HCT116 (cell line): ENCODE results near the gene USP54. TPM values are rescaled to one million over a fixed set of nuclear protein-coding genes. Genes with fewer than 3 reads are reported as not detected.

ENCODE experiments used
- ATAC-seq: fragments of 200-7000 bp; cut with Tn5 transposase; 2 replicates; pipeline ENCODE4 v1.9.1; 2020; ENCODE audit warnings: mild to moderate bottlenecking, moderate library complexity
- BruUV-seq: library from RNA; stranded (reverse); fragments of 400-500 nt; replicated peaks from 2 replicates; lab custom pipeline; 2021; lab: Mats Ljungman, UMichigan
- CTCF ChIA-PET: fragments of 300-600 bp; sonication (Branson Sonifier 250); formaldehyde crosslinking; loops from one replicate; lab custom pipeline; 2021; ENCODE audit warnings: antibody characterized with exemption; lab: Charles Lee
- POLR2A ChIA-PET: fragments of 300-600, 350-600 bp; sonication (Branson Sonifier 250); formaldehyde crosslinking; loops from one replicate; lab custom pipeline; 2021; ENCODE audit warnings: antibody characterized with exemption; lab: Charles Lee
- RAD21 ChIA-PET, 2 experiments: fragments of 300-600 bp; sonication (Branson Sonifier 250); formaldehyde crosslinking; loops; one replicate each; lab custom pipeline; 2023; ENCODE audit warnings: low total read pairs in 2 of 2; ENCODE audit not compliant: uncharacterized antibody in 2 of 2, unreplicated experiment in 2 of 2, low non-redundant PET in 1 of 2; lab: Charles Lee
- DNase-seq: peaks from one replicate; pipeline ENCODE4 v3.0.0-alpha.2; 2010; ENCODE audit warnings: low read depth, low spot score
- H2AFZ ChIP-seq: fragments of 200-600 bp; shearing (Covaris generic), sonication (generic); 2 replicates; pipeline ENCODE4 v1.6.1; 2017; ENCODE audit warnings: low read depth, mixed run types, mixed read lengths, antibody characterized with exemption, low read length; ENCODE audit not compliant: poor library complexity, severe bottlenecking
- H3K27ac ChIP-seq: 2 replicates; pipeline ENCODE4 v1.5.1; 2012; ENCODE audit warnings: low read depth, low read length
- H3K27me3 ChIP-seq: fragments of 200-600 bp; sonication (generic); 2 replicates; pipeline ENCODE4 v1.6.1; 2016; ENCODE audit warnings: mixed run types, low read length, mixed read lengths; ENCODE audit not compliant: insufficient read depth
- H3K36me3 ChIP-seq, 2 experiments: fragments of 200-500 bp in 1 of 2; fragments of 200-600 bp in 1 of 2; sonication (Bioruptor generic) in 1 of 2; sonication (generic) in 1 of 2; 2 replicates each; pipeline versions ENCODE4 v1.5.1 to v1.6.1; 2014 to 2016; ENCODE audit warnings: low read length in 2 of 2, inconsistent platforms in 1 of 2, mixed read lengths in 1 of 2, mixed run types in 1 of 2; ENCODE audit not compliant: insufficient read depth in 2 of 2, control insufficient read depth in 1 of 2
- H3K4me1 ChIP-seq, 2 experiments: fragments of 200-600 bp in 1 of 2; sonication (generic) in 1 of 2; 2 replicates each; pipeline versions ENCODE4 v1.5.1 to v1.6.1; 2012 to 2017; ENCODE audit warnings: low read length in 2 of 2, inconsistent platforms in 1 of 2, mild to moderate bottlenecking in 1 of 2, mixed read lengths in 1 of 2, mixed run types in 1 of 2, moderate library complexity in 1 of 2; ENCODE audit not compliant: insufficient read depth in 2 of 2, control insufficient read depth in 1 of 2
- H3K4me2 ChIP-seq: fragments of 200-600 bp; sonication (generic); 2 replicates; pipeline ENCODE4 v1.6.1; 2017; ENCODE audit warnings: mixed run types, low read length, mixed read lengths
- H3K4me3 ChIP-seq, 2 experiments: fragments of 200-600 bp in 1 of 2; sonication (generic) in 1 of 2; replicated peaks in 1 of 2; 2 replicates each; pipeline ENCODE4 v1.5.1; 2011 to 2016; ENCODE audit warnings: low read length in 2 of 2, control low read depth in 1 of 2, low read depth in 1 of 2, mild to moderate bottlenecking in 1 of 2, mixed read lengths in 1 of 2, mixed run types in 1 of 2
- H3K79me2 ChIP-seq: fragments of 200-600 bp; sonication (generic); 2 replicates; pipeline ENCODE4 v1.6.1; 2017; ENCODE audit warnings: mild to moderate bottlenecking, mixed run types, low read length, moderate library complexity, mixed read lengths; ENCODE audit not compliant: insufficient read depth
- H3K9ac ChIP-seq: fragments of 200-600 bp; sonication (generic); 2 replicates; pipeline ENCODE4 v1.6.1; 2016; ENCODE audit warnings: low read length, mixed read lengths
- H3K9me2 ChIP-seq: fragments of 200-600 bp; sonication (generic), shearing (Covaris generic); 2 replicates; pipeline ENCODE4 v1.6.1; 2017; ENCODE audit warnings: mixed run types, mild to moderate bottlenecking, moderate library complexity; ENCODE audit not compliant: insufficient read depth
- H3K9me3 ChIP-seq, 2 experiments: fragments of 200-500 bp in 1 of 2; fragments of 200-600 bp in 1 of 2; sonication (Bioruptor generic) in 1 of 2; sonication (generic) in 1 of 2; 2 replicates each; pipeline ENCODE4 v1.6.1; 2014 to 2017; ENCODE audit warnings: low read length in 2 of 2, mixed read lengths in 2 of 2, inconsistent platforms in 1 of 2, low read depth in 1 of 2, mild to moderate bottlenecking in 1 of 2, mixed run types in 1 of 2, moderate library complexity in 1 of 2; ENCODE audit not compliant: control insufficient read depth in 1 of 2, insufficient read depth in 1 of 2
- H4K20me1 ChIP-seq: fragments of 200-600 bp; sonication (generic), shearing (Covaris generic); 2 replicates; pipeline ENCODE4 v1.6.1; 2017; ENCODE audit warnings: mixed run types, mild to moderate bottlenecking, moderate library complexity; ENCODE audit not compliant: insufficient read depth
- CBX3 ChIP-seq: IDR thresholded peaks from 2 replicates; pipeline ENCODE4 v1.6.1; 2012; ENCODE audit warnings: low read depth
- CEBPB ChIP-seq: IDR thresholded peaks from 2 replicates; pipeline ENCODE4 v1.6.1; 2012; ENCODE audit warnings: low read depth
- EGR1 ChIP-seq: IDR thresholded peaks from 2 replicates; pipeline ENCODE4 v1.6.1; 2012; ENCODE audit warnings: low read depth
- ELF1 ChIP-seq: IDR thresholded peaks from 2 replicates; pipeline ENCODE4 v1.6.1; 2012; ENCODE audit warnings: low read depth, borderline replicate concordance
- EZH2 ChIP-seq: fragments of 200-600 bp; sonication (generic); IDR thresholded peaks from 2 replicates; pipeline ENCODE4 v1.6.1; 2017; ENCODE audit warnings: antibody characterized with exemption, mixed run types
- FOSL1 ChIP-seq: IDR thresholded peaks from 2 replicates; pipeline ENCODE4 v1.6.1; 2012; ENCODE audit warnings: low read depth
- JUND ChIP-seq: IDR thresholded peaks from 2 replicates; pipeline ENCODE4 v1.6.1; 2012
- POLR2A ChIP-seq: IDR thresholded peaks from 2 replicates; pipeline ENCODE4 v1.7.0; 2011; ENCODE audit warnings: borderline replicate concordance; ENCODE audit not compliant: insufficient read depth, insufficient read length; ENCODE audit errors: extremely low read depth
- RAD21 ChIP-seq: IDR thresholded peaks from 2 replicates; pipeline ENCODE4 v1.6.1; 2012; ENCODE audit warnings: low read depth, mild to moderate bottlenecking
- SIN3A ChIP-seq: IDR thresholded peaks from 2 replicates; pipeline ENCODE4 v1.6.1; 2012; ENCODE audit warnings: low read depth
- SP1 ChIP-seq: IDR thresholded peaks from 2 replicates; pipeline ENCODE4 v1.6.1; 2012; ENCODE audit warnings: low read depth
- SRF ChIP-seq: IDR thresholded peaks from 2 replicates; pipeline ENCODE4 v1.6.1; 2012; ENCODE audit warnings: low read depth
- TCF7L2 ChIP-seq: IDR thresholded peaks from 2 replicates; pipeline ENCODE4 v1.7.0; 2011; ENCODE audit warnings: borderline replicate concordance, inconsistent platforms; ENCODE audit not compliant: insufficient read depth, insufficient read length; ENCODE audit errors: extremely low read depth
- YY1 ChIP-seq: IDR thresholded peaks from 2 replicates; pipeline ENCODE4 v1.6.1; 2011; ENCODE audit warnings: low read length, low read depth, moderate library complexity, mild to moderate bottlenecking; ENCODE audit not compliant: insufficient replicate concordance; ENCODE audit errors: extremely low read depth
- ZFX ChIP-seq: fragments of 450-650 bp; IDR thresholded peaks from 2 replicates; pipeline ENCODE4 v1.6.1; 2017
- ZNF274 ChIP-seq: fragments of 200-500 bp; sonication (Bioruptor generic); IDR thresholded peaks from 2 replicates; pipeline ENCODE4 v1.6.1; 2014; ENCODE audit warnings: mild to moderate bottlenecking, low read depth, low read length, inconsistent platforms
- intact Hi-C: fragments of 100-400 bp; cut with micrococcal nuclease; formaldehyde crosslinking; loops from 2 replicates; pipeline ENCODE4 v1.10.0; 2022
- total RNA-seq: library from RNA; stranded (reverse); gene quantifications from one replicate; pipeline ENCODE4 v1.2.1, GENCODE V29; 2021; ENCODE audit not compliant: unreplicated experiment
- TF ChIP-seq, protein P1 (sequence below): IDR thresholded peaks from 2 replicates; pipeline ENCODE4 v1.6.1; 2011; ENCODE audit warnings: mild to moderate bottlenecking, low read length, moderate library complexity; ENCODE audit not compliant: insufficient replicate concordance; ENCODE audit errors: extremely low read depth
- TF ChIP-seq, protein P2 (sequence below), 3 experiments: fragments of 200-600 bp in 1 of 3; sonication (generic) in 1 of 3; IDR thresholded peaks in 2 of 3; conservative IDR thresholded peaks in 1 of 3; 2 replicates each; pipeline ENCODE4 v1.5.1; 2012 to 2017; ENCODE audit warnings: low read depth in 2 of 3, low read length in 2 of 3, antibody characterized with exemption in 1 of 3, borderline replicate concordance in 1 of 3, control low read depth in 1 of 3, mild to moderate bottlenecking in 1 of 3, mixed read lengths in 1 of 3, mixed run types in 1 of 3, moderate library complexity in 1 of 3; ENCODE audit not compliant: insufficient read depth in 1 of 3
- TF ChIP-seq, protein P3 (sequence below): IDR thresholded peaks from 2 replicates; pipeline ENCODE4 v1.6.1; 2012; ENCODE audit warnings: low read depth

USP54 gene
- total RNA-seq, 1 experiment from 2014 or later, result 28.0 TPM

DNA sequence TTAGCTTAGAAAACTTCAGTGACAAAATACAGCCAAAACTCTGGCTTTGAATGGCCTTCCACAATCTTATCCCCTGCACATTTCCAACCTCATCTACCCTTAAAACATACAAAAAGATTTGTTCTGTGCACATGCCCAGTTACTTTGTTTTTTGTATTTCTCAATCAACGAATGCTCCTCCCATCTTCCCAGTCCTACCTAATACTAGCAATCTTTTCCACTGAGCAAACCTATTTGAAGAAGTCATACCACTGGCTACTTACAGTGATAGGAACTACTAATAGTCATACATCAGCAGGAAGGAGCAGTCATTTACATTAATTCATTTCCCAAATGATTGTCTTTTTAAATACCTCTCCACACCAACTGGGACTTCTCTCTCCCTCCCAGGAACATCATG, 2.5 kb downstream of the USP54 start (continued):
- TF ChIP-seq TCF7L2, result no peak
- TF ChIP-seq SRF, result no peak
- no peak for TF ChIP-seq RAD21
- no peak for TF ChIP-seq ZNF274

DNA sequence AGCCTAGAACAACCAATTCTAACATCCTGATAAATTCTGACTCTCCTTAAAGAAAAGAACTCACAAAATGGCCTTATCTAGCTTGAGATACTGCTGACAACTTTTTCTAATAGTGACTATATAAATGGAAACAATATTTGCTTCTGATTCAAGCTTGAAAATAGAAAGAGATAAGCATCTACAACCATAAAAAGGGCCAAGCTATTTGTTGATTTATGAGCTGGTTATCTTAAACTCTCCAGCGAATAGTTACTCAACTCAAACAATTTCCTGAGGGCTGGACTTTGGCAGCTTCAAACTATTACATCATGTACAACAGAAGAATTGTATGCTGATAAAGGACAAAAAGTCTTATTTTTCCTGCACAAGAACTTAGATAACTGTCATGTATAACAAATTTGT, 4.6 kb downstream of the USP54 start:
- H3K4me1 ChIP-seq, result peaks cover 6 to 11% of the 10 kb centered on the region in 2 experiments; a peak in 3 of 4 replicates
- CTCF ChIA-PET, result no interaction called here
- BruUV-seq, result no TSS peak
- ATAC-seq (no peak), DNase-seq (no peak)
- H3K27me3 ChIP-seq, result no peaks in the 10 kb centered on the region
- TF ChIP-seq CEBPB (no peak), EGR1 (no peak), SIN3A (no peak), RAD21 (no peak), POLR2A (no peak), ZNF274 (no peak), JUND (no peak), SP1 (no peak), SRF (no peak), FOSL1 (no peak), CBX3 (no peak), YY1 (no peak), ELF1 (no peak), TCF7L2 (no peak), EZH2 (no peak), ZFX (no peak)
- TF ChIP-seq, protein P1, sequence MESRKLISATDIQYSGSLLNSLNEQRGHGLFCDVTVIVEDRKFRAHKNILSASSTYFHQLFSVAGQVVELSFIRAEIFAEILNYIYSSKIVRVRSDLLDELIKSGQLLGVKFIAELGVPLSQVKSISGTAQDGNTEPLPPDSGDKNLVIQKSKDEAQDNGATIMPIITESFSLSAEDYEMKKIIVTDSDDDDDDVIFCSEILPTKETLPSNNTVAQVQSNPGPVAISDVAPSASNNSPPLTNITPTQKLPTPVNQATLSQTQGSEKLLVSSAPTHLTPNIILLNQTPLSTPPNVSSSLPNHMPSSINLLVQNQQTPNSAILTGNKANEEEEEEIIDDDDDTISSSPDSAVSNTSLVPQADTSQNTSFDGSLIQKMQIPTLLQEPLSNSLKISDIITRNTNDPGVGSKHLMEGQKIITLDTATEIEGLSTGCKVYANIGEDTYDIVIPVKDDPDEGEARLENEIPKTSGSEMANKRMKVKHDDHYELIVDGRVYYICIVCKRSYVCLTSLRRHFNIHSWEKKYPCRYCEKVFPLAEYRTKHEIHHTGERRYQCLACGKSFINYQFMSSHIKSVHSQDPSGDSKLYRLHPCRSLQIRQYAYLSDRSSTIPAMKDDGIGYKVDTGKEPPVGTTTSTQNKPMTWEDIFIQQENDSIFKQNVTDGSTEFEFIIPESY, result no peak
- TF ChIP-seq, protein P2, sequence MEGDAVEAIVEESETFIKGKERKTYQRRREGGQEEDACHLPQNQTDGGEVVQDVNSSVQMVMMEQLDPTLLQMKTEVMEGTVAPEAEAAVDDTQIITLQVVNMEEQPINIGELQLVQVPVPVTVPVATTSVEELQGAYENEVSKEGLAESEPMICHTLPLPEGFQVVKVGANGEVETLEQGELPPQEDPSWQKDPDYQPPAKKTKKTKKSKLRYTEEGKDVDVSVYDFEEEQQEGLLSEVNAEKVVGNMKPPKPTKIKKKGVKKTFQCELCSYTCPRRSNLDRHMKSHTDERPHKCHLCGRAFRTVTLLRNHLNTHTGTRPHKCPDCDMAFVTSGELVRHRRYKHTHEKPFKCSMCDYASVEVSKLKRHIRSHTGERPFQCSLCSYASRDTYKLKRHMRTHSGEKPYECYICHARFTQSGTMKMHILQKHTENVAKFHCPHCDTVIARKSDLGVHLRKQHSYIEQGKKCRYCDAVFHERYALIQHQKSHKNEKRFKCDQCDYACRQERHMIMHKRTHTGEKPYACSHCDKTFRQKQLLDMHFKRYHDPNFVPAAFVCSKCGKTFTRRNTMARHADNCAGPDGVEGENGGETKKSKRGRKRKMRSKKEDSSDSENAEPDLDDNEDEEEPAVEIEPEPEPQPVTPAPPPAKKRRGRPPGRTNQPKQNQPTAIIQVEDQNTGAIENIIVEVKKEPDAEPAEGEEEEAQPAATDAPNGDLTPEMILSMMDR (IDR thresholded peaks at IDR 0.05 in 2 of 3, conservative IDR thresholded peaks at IDR 0.05 in 1 of 3; ENCODE audit: borderline replicate concordance in 1 of 3, insufficient read depth in 1 of 3, low read depth in 2 of 3, low read length in 2 of 3), result no peak
- TF ChIP-seq, protein P3, sequence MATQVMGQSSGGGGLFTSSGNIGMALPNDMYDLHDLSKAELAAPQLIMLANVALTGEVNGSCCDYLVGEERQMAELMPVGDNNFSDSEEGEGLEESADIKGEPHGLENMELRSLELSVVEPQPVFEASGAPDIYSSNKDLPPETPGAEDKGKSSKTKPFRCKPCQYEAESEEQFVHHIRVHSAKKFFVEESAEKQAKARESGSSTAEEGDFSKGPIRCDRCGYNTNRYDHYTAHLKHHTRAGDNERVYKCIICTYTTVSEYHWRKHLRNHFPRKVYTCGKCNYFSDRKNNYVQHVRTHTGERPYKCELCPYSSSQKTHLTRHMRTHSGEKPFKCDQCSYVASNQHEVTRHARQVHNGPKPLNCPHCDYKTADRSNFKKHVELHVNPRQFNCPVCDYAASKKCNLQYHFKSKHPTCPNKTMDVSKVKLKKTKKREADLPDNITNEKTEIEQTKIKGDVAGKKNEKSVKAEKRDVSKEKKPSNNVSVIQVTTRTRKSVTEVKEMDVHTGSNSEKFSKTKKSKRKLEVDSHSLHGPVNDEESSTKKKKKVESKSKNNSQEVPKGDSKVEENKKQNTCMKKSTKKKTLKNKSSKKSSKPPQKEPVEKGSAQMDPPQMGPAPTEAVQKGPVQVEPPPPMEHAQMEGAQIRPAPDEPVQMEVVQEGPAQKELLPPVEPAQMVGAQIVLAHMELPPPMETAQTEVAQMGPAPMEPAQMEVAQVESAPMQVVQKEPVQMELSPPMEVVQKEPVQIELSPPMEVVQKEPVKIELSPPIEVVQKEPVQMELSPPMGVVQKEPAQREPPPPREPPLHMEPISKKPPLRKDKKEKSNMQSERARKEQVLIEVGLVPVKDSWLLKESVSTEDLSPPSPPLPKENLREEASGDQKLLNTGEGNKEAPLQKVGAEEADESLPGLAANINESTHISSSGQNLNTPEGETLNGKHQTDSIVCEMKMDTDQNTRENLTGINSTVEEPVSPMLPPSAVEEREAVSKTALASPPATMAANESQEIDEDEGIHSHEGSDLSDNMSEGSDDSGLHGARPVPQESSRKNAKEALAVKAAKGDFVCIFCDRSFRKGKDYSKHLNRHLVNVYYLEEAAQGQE, result no peak
- H3K4me2 ChIP-seq, result no peak overlapping the region
- H3K9me2 ChIP-seq, result no peaks in the 10 kb centered on the region
- no peaks in the 10 kb centered on the region; the same call in 1 of the 2 replicates for H3K79me2 ChIP-seq
- H3K27ac ChIP-seq, result no peak overlapping the region
- H3K9me3 ChIP-seq, result peaks cover 0 to 4% of the 10 kb centered on the region in 2 experiments; a peak in 1 of 4 replicates
- RAD21 ChIA-PET, result no interaction called here
- intact Hi-C loops, result no loop called here
- H3K9ac ChIP-seq, result no peak overlapping the region
- POLR2A ChIA-PET, result no interaction called here
- H4K20me1 ChIP-seq, result no peaks in the 10 kb centered on the region
- no peaks in the 10 kb centered on the region for H3K36me3 ChIP-seq
- H3K4me3 ChIP-seq, result no peak overlapping the region
- H2AFZ ChIP-seq, result no peak overlapping the region
